PC-3 (cell line): ENCODE results near the gene ROR1. TPM values are rescaled to one million over a fixed set of nuclear protein-coding genes. Genes with fewer than 3 reads are reported as not detected.

ENCODE experiments used
- ATAC-seq: fragments of 200-7000 bp; cut with Tn5 transposase; 2 replicates; pipeline ENCODE4 v1.9.1; 2020; ENCODE audit warnings: mild to moderate bottlenecking, moderate library complexity
- BruUV-seq: library from RNA; stranded (reverse); fragments of 400-500 nt; replicated peaks from 2 replicates; lab custom pipeline; 2021; lab: Mats Ljungman, UMichigan
- CTCF ChIA-PET: fragments of 300-600 bp; sonication (Branson Sonifier 250); formaldehyde crosslinking; loops from one replicate; lab custom pipeline; 2022; ENCODE audit warnings: antibody characterized with exemption; lab: Charles Lee
- POLR2A ChIA-PET: fragments of 300-600 bp; sonication (Branson Sonifier 250); formaldehyde crosslinking; loops from one replicate; lab custom pipeline; 2022; ENCODE audit warnings: antibody characterized with exemption; ENCODE audit not compliant: unreplicated experiment; lab: Charles Lee
- DNase-seq: peaks from one replicate; pipeline ENCODE4 v3.0.0-alpha.2; 2015
- H2AFZ ChIP-seq: fragments of 300-600 bp; sonication (generic); 2 replicates; pipeline ENCODE4 v1.6.0; 2016; ENCODE audit warnings: antibody characterized with exemption, low read length
- H3F3A ChIP-seq: fragments of 300-600 bp; sonication (generic); one replicate; pipeline ENCODE4 v1.6.0; 2017; ENCODE audit warnings: antibody characterized with exemption, low read length, control low read depth, mild to moderate bottlenecking; ENCODE audit not compliant: unreplicated experiment
- H3K27ac ChIP-seq: fragments of 300-600 bp; sonication (generic); 2 replicates; pipeline ENCODE4 v1.5.1; 2016; ENCODE audit warnings: mild to moderate bottlenecking, low read length
- H3K27me3 ChIP-seq: fragments of 300-600 bp; sonication (generic); 2 replicates; pipeline ENCODE4 v1.6.1; 2016; ENCODE audit warnings: low read length, mixed read lengths
- H3K36me3 ChIP-seq: fragments of 300-600 bp; sonication (generic); 2 replicates; pipeline ENCODE4 v1.6.1; 2016; ENCODE audit warnings: low read depth, mixed run types, low read length, mixed read lengths
- H3K4me1 ChIP-seq: fragments of 300-600 bp; sonication (generic); 2 replicates; pipeline ENCODE4 v1.5.1; 2016; ENCODE audit warnings: low read length; ENCODE audit not compliant: insufficient read depth
- H3K4me2 ChIP-seq: fragments of 300-600 bp; sonication (generic); 2 replicates; pipeline ENCODE4 v1.6.0; 2016; ENCODE audit warnings: low read length
- H3K4me3 ChIP-seq: fragments of 300-600 bp; sonication (generic); 2 replicates; pipeline ENCODE4 v1.5.1; 2016; ENCODE audit warnings: mild to moderate bottlenecking, low read length, mixed read lengths
- H3K79me2 ChIP-seq: fragments of 300-600 bp; sonication (generic); 2 replicates; pipeline ENCODE4 v1.6.1; 2017; ENCODE audit warnings: low read length, mixed read lengths
- H3K9ac ChIP-seq: fragments of 300-600 bp; sonication (generic); 2 replicates; pipeline ENCODE4 v1.6.0; 2016; ENCODE audit warnings: mild to moderate bottlenecking, low read length
- H3K9me2 ChIP-seq: fragments of 300-600 bp; sonication (generic); replicated peaks from 2 replicates; pipeline ENCODE4 v1.6.1; 2016; ENCODE audit warnings: mixed run types, low read length, mixed read lengths
- H3K9me3 ChIP-seq: fragments of 300-600 bp; sonication (generic); 2 replicates; pipeline ENCODE4 v1.6.1; 2016; ENCODE audit warnings: low read length, mixed read lengths
- H4K20me1 ChIP-seq: fragments of 300-600 bp; sonication (generic); 2 replicates; pipeline ENCODE4 v1.6.1; 2016; ENCODE audit warnings: low read length, mixed read lengths
- CTCF ChIP-seq: fragments of 300-600 bp; sonication (generic); conservative IDR thresholded peaks from 2 replicates; pipeline ENCODE4 v1.5.1; 2017; ENCODE audit warnings: antibody characterized with exemption, low read depth, mild to moderate bottlenecking, low read length
- EZH2 ChIP-seq: fragments of 300-600 bp; sonication (generic); IDR thresholded peaks from one replicate; pipeline ENCODE4 v1.6.1; 2017; ENCODE audit warnings: antibody characterized with exemption, mild to moderate bottlenecking, low read length; ENCODE audit not compliant: unreplicated experiment
- EZH2phosphoT487 ChIP-seq: fragments of 300-600 bp; sonication (generic); IDR thresholded peaks from 2 replicates; pipeline ENCODE4 v1.6.1; 2018; ENCODE audit warnings: mild to moderate bottlenecking, antibody characterized with exemption, low read length, borderline replicate concordance
- intact Hi-C: fragments of 100-400 bp; cut with micrococcal nuclease; formaldehyde crosslinking; loops from 2 replicates; pipeline ENCODE4 v1.9.0; 2023
- total RNA-seq: library from RNA; depleted of rRNA; stranded (reverse); fragments of >200 nt; gene quantifications from 2 replicates; pipeline ENCODE4 v1.2.3, GENCODE V29; 2014

Gene ROR1
- total RNA-seq, 1 experiment from 2014 or later = 16.5 TPM

- Histone ChIP-seq H3K4me1 (peaks cover 25% of the 10 kb centered on the region), H3K36me3 (no peaks in the 10 kb centered on the region), H3K27me3 (no peaks in the 10 kb centered on the region), H3K9ac (peak overlapping the region; percentile 19; the same call in 1 of the 2 replicates), H3K4me3 (0 out of 2 replicates have a peak overlapping the region, but pooled peaks have one; percentile 20), H3K4me2 (peak overlapping the region; percentile 64), H2AFZ (peak overlapping the region; percentile 33), H3K9me2 (no peaks in the 10 kb centered on the region), H3F3A (no peaks in the 10 kb centered on the region), H4K20me1 (no peaks in the 10 kb centered on the region), H3K27ac (peak overlapping the region; percentile 70), H3K79me2 (0 out of 2 replicates have a peak, but pooled peaks cover 6% of the 10 kb centered on the region), H3K9me3 (no peaks in the 10 kb centered on the region)
- ATAC-seq (peak; percentile 81), DNase-seq (peak; percentile 86)
- ChIA-PET CTCF (interaction anchor here (1.9 kb wide), 1 partner anchor 217 kb away, joined by 6 read pairs; no protein-coding TSS in a partner anchor), POLR2A (no interaction called here)
- no peak for TF ChIP-seq EZH2phosphoT487
- no peak for TF ChIP-seq EZH2
- peak; percentile 68 for TF ChIP-seq CTCF
- BruUV-seq = no TSS peak
- intact Hi-C loops = loop anchor here (5.0 kb wide), 3 partner anchors 217 to 322 kb away; no protein-coding TSS in a partner anchor
These were observed 146.6 kb downstream of the ROR1 start for GRCh38 chr1:63920154-63921117.

GRCh38 chr1:63921359-63921758 lies 147.5 kb downstream of the ROR1 start:
- Histone ChIP-seq H3K27ac (peak overlapping the region; percentile 70), H3K4me1 (peaks cover 25% of the 10 kb centered on the region), H3K79me2 (0 out of 2 replicates have a peak, but pooled peaks cover 6% of the 10 kb centered on the region), H3K9me3 (no peaks in the 10 kb centered on the region), H3F3A (no peaks in the 10 kb centered on the region), H3K36me3 (no peaks in the 10 kb centered on the region), H4K20me1 (no peaks in the 10 kb centered on the region), H3K9ac (no peak overlapping the region), H3K27me3 (no peaks in the 10 kb centered on the region), H3K9me2 (no peaks in the 10 kb centered on the region), H3K4me2 (peak overlapping the region; percentile 64), H3K4me3 (no peak overlapping the region), H2AFZ (no peak overlapping the region)
- intact Hi-C loops = loop anchor here (5.0 kb wide), 3 partner anchors 216 to 321 kb away; no protein-coding TSS in a partner anchor
- CTCF ChIA-PET = no interaction called here
- no TSS peak for BruUV-seq
- DNase-seq (no peak), ATAC-seq (no peak)
- POLR2A ChIA-PET = no interaction called here
- no peak for TF ChIP-seq CTCF
- TF ChIP-seq EZH2 = no peak
- no peak for TF ChIP-seq EZH2phosphoT487
